Retina (tissue), 1 donor: ENCODE results near the gene ZNF185.

Experiments
- DNase-seq: peaks from one replicate; pipeline ENCODE4 v3.0.0-alpha.2; 2016

ZNF185 gene

DNA sequence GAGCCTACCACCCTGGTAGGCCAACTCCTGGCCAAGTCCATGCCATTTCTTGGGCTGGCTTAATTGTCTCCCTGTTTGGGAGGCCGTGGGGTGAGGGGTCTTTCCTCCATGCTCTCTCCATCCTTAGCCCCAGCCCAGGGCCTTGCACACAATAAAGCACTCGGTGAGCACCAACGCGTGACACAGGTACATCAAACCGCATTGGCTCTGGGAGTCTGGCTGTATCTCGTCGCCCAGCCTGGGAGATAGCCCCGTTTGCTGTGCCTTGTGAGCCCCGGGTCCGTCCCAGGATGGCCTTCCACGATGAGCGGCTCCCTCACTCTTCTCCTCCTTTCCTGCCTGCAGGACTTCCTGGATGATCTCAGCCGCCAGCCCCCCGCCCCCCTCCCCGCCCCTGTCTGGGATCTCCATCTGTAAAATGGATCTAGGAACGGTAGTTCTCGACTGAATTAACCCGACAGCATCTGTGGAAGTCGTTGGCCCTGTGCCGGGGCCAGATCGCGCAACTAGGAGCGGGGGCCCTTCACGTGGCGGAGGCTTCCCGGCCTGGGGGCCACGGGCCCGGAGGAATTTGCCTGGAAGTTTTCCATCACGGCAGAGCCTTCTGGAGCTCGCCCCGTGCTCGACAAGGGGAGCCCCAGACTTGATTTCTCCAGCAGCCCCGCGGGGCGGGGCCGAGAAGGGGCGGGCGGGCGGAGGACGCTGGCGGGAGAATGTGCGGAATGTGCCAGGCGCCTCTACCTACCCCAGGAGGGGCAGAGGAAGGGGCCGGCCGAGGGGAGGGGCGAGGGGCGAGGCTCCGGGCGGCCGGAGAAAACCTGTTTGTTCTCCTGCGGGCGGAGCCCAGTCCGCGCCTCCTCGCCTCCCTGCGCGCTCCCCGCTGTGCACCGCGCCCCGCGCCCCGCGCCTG is at the start of gene ZNF185:
ZNF185 (plus strand) TSS at position 846 of the 910 bp plus-strand sequence. CDS start 16,423 bp downstream, outside the sequence.
- no peak for DNase-seq

DNA sequence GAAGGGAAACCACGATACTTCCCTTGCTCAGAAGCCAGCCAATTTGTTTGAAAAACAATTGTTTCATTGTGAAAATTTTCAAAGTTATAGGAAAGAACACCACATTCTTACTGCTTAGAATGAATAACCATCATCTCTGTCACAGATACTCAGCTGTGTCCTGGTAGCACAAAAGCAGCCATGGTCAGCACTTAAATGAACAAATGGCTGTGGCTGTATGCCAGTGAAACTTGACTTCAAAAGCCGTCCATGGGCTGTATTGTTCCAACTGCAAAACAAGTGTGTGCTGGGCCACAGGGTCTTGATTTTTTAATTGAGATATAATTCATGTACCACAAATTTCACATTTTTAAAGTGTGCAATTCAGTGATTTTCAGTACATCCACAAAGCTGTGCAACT is 47.4 kb upstream of the ZNF185 start:
- DNase-seq = no peak

DNA sequence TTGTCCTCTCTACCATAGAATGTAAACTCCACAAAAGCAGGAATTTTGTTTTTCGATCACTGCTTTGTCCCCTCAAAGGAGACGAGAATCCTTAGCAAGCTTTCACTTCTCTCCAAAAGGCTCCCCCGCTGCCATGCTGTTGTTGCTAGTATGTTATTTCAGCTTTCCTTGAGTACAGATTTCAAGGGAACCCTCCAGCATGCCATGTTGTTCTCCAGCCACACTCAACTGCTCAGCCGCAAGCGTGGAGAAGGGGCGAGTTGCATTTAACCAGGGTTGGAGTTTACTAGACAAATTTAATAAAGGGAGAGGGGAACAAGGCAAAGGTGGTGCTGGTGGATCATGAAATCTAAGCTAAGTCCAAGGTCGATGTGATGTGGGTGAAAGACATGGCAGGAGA is 43.9 kb upstream of the ZNF185 start:
- DNase-seq = no peak

DNA sequence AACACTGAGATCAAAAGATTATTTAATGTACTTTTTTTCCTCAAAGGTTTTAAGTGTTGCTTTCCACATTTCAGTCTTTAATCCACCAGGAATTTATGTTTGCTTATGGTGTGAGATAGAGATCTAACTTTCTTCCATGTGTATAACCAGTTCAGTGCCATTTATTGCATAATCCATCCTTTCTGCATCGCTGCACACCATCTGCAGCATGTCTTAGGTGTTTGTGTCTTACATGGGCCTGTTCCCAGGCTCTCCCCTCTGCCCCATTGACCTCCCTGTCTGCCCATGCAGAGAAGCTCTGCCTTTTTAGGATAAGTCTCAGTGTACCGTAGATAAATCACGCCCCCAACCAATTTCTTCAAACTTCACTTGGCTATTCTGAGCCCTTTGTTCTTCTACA is 36.8 kb upstream of the ZNF185 start:
- DNase-seq = no peak

DNA sequence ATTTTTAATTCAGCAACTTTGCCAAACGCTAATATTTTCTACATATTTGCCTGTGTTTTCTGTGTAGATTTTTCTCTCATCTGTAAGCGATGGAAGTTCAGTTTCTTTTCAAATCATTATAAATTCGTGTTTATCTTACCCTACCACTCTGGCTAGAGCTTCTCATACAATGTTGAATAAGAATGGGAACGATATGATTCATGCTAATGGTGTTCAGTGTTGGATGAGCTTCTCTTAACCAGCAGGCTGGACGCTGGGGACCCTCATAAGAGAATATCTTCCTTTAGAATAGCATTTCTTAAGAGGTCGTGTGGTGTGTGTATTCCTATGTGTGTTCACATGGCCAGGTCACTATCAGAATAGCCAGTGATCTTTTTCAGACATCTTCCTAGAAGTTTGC is 36.0 kb upstream of the ZNF185 start:
- DNase-seq = no peak

DNA sequence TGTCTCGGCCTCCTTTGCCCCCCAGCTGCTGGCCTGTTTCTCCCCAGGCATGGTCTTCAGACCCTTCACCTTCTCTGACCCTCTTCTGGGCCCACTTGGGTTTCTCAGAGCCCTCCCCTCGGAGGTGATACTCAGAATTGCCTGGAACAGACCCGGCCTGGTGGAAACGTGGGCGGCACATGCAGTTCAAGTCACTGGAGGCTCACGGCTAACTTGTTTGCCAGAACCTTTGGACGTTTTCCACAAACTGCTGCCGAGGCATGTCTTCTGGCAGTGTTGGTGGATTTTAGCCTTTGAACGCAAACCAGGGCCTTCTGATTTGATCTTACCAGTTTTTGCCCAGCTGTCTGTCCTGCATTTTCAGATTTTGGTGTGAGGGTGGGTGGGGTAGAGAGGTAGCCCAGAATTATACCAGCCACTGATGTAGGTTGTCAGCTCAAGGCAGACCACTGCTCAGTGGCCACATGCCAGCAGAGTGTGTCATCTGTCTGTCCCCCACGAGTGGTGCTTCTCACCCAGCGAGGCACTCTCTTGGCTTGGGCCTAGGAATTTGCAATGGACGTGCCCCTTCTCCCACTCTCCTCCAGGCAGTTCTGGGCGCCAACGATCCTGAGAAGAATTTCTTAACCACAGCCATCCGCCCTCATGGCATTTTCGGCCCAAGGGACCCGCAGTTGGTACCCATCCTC is 32.5 kb upstream of the ZNF185 start:
- no peak for DNase-seq

DNA sequence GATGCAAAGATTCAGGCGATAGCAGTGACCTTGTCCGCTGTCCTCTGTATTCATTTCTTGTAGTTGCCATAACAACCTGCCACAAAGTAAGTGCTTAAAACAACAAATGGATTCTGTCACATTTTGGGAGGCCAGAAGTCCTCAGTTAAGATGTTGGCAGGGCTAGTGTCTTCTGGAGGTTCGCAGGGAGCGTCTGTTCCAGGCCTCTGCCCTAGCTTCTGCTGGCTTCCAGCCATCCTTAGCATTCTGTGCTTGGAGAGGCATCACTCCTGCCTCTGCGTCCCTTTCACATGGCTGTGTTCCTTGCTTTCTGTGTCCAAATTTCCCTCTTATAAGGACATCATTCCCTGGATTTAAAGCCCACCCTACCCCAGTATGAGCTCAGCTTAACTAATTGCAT is 31.5 kb upstream of the ZNF185 start:
- DNase-seq = no peak

DNA sequence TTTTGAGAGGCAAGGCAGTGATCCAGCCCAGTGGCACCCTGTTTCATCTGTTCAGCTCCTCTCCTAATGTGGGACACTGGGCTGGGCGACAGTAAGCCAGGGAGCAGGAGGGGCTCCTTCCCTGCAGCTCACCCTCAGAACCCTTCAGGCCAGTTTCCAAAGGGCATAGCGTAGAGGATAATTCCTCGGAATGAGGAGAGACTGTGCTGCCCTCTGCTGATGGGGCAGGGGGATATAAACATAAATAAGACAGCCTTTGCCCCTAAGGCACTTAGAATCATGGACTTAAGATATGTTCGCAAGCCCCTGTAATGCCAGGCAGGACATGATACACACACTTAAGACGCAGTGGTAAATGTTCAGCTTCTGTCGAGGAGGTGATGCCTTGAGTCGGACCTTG is 27.9 kb upstream of the ZNF185 start:
- DNase-seq = no peak

DNA sequence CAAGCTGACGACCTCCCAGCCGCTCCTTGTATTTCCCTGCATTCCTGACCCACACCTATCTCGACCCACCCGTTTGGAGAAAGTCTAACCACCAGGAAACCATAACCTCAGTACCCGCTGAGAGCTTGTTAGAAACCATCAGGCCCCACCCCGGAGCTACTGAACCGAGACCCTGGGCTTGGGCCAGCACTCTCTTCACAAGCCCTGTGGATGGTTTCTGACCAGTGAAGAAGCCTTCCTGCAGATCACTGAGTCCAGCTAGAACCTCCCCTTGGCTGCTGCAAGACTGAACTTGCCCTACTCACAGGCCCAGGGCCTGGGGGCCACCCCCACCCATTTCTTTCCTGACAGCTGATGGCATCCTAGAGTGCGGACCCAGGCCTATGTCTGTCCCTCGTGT is 26.6 kb upstream of the ZNF185 start:
- no peak for DNase-seq

DNA sequence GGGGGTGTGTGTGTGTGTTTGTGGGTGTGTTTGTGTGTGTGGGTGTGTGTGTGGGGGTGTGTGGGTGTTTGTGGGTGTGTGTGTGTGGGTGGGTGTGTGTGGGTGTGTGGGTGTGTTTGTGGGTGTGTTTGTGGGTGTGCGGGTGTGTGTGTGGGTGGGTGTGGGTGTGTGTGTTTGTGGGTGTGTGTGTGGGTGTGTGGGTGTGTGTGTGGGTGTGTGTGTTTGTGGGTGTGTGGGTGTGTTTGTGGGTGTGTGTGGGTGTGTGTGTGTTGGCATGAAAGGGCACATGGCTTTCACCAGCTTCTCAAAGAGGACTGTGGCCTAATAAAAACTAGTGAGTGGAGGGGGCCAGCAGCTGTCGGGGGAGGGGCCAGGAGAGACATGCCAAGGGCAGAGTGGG is 25.3 kb upstream of the ZNF185 start:
- DNase-seq = no peak

DNA sequence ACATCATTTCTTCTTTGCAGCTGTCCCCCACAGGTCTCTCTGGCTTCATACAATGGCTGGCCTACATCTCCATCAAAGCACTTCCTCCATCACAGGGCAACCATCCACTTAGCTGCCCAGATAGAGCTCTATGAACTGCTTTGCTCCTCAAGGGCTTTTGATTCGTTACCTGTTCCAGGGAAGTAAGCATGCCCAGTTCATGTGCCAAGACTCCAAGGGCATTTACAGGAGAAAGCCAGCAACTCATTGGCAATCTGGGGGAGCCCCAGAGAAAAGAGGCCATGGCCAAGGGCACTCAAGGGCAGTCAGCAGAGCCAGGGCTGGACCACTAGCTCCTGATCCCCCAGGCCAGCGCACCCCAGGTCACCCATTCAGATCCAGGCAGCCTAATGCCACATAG is 24.5 kb upstream of the ZNF185 start:
- no peak for DNase-seq

DNA sequence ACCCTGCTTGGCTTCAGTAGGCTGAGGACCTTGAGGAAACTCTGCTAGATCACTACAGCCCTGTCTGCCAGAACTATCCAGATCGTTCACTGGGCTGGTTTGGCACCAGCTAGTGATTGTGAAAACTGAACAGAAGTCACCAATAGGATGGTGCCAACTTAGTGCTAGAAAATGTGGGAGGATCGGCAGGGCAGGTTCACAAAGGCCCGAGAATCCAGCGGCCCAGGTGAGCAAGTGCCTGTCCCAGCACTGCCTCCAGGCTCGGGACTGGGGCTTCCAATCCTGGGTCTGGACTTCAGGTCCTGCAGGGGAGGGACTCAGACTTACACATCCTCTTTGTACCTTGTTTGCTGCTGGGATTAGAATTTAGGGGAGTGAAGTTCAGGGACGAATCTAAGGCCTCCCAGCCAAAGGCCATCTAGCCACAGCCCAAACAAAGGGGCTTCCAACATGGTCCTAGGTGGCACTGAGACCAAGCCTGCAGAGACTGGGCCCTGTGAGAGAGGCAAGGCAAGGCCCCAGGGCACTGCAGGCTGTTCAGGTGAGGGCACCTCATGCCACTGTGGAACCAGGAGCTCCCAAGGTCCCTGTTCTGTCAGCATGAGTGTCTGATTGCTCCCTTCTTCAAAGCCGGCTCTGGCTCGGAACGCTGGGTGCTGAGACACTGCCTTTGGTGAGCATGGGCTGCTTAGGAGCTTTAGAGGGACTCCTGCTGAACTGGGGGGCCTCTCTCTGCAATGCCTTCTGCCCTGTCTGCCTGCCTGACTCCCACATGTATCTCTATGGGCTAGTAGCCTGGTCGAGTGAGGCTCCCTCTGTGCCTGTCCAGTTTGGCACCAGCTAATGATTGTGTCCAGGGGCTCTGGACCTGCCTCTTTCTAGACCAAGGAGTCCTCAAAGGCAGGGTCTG is 20.7 kb upstream of the ZNF185 start:
- no peak for DNase-seq

DNA sequence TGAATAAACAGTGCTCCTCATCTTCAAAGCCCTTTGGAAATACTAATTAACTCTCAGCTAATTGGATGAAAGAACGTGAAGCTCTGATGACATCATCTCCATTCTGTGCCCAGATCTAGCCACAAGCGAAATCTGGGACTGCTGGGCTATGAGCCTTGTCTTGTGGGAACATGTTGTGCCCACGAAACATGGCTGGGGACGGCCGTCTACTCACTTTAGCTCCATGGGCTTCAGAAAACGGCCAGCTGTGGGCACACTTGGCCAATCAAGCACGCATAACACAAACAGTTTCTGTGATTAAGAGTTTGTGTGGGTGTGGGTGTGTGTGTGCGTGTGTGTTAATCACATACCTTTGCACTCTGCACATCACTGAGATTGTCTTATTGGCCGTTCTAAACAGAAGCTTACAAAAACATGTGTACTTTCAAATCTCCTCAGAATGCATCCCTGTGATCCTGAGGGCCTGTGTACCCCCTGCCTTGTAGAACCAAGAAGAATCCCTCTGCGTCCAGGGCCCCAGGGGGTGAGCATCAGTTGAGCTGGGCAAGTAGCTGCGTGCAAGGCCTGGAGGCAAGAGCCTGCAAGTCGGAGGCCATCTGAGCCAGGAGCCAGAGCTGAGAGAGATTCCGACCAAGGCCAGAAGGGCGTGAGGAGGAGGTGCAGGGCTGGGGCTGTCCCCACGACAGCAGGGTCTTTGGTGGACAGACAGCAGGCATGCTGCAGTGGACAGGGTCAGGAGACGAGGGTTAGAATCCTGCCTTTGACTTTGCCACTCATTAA is 18.7 kb upstream of the ZNF185 start:
- DNase-seq = no peak

DNA sequence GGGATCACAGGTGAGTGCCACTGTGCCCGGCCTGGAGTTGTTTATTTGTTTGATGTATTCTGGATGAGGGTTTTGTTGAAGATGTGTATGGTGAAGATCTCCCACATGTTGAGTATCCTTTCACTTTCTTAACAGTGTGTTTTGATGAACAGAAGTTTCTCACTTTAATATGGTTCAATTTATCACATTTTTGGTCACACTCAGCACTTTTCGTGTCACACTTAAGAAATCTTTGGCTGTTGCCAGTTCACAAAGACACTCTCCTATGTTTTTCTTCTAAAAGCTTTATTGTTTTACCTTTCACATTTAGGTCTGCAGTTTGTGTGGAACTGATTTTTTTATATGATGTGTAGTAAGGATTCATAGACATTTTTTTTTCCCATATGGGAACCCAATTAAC is 16.6 kb upstream of the ZNF185 start:
- no peak for DNase-seq

DNA sequence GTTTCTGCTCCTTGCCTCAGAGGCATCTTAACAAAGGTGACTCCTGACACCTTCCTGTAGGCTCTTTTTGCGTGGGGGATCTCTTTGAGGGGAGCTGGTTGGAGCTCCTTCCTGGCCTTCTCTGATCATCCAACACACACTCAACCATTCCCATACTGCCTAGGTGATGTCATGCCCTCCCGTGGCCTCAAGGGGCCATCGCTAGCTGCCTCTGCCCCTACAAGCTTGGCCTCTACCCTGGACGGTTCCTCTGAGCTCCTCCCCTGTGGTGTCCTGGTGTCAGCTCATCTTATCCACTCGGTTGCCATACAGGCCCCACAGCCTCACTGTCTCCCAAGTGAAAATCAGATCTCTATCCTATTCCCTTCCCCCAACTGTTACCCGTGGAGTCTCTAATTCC is 13.7 kb upstream of the ZNF185 start:
- no peak for DNase-seq

DNA sequence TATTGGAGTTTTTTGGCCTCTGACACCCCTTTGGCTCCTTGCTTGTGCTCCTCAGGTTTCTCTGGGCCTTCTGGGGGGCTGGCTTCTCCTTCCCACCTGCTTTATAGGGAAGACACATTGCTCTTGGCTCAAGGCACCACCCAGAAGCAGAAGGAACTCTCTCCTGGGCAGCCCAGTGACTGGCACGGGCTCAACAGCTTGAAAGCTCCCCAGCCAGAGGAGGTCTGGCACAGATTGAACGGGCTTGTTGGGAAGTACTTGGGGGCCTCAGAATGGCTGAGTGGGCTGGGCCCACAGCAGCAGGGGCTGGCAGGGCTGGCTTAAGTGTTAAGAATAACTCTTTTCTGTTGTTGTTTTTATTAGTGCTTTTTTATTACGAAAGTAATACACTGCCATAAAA is 11.2 kb upstream of the ZNF185 start:
- DNase-seq = no peak

DNA sequence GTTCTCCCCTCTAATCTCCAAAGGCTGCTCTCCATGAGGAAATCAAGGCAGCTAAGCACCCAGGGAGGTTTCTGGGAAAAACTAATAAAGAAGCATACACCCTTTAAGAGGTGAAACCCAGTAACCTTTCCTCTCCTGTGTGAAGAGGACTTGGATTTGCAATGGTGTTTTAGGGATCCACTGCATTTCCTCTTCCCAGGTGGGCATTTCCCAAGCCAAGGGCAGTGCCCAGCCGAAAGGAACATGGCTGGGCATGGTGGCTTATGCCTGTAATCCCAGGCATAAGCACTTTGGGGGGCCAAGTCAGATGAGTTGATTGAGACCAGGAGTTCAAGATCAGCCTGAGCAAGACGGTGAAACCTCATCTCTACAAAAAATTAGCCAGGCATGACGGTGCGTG is 5.4 kb upstream of the ZNF185 start:
- DNase-seq = no peak

DNA sequence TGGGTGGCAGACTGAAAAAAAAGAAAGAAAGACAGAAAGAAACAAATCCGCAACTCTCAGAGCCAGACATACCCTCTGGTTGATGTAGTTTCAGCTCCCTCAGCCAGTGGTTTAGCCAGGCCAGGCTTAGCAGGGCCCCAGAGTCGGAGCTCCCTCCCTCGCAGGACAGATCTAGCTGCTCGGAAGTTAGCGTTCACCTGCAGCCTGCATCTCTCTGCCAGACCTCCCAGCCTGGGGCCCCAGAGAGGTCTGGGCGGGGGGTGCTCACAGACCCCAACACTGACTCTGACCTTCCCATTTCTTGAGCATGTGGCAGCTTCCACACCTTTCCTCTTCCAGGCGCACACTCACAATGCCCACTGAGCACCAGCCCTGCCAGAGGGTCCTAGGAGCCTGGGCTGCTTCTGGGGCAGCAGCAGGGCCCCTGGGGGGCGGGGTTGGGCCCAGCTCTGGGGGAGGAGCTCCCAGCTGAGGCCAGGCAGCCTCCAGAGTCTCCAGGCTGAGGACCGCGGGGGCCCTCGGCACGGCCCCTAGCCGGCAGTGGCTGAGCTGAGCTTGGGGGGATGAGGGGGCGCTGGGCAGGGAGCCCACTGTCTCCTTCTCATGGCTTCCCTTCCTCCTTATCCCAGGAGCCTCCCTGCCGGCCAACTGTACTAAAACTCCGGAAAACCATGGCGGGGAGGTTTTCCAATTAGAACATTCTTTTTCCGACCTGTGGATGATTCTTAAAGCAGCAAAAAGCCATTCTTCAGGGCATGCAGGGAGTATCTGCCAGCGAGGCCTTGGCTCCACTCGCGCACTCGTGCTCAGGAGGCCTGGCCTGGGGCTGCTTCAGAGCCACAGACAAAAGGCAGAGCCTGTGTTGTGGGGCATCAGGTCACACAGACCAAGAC is 4.6 kb upstream of the ZNF185 start:
- no peak for DNase-seq

DNA sequence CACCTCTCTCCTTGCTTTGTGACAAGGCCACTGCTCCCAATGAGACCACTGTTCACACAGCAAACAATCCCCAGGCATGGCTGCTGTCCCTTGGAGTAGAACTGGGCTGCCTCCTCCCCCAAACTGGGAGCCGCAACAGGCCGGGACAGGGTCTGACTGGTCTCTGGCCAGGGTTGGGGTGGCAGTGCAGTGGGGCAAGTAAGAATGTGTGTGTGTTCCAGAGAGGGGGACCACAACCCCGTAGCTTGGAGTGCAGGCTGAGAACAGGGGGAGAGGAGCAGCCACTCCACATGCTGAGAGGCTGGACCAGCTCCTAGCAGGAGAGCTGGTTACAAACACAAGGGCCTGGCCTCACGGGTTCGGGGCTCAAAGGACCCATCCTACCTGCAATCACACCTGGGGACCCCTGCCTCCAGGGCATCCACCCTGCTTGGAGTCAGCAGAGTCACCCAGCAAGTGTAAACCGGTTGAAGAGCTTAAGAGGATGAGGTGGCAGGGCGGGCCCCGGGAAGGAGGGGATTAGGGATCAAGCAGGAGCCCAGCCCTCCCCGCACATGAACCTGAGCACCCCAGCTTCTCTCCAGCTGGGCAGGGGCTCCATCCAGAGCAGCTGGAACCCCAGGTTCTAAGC is 3.8 kb upstream of the ZNF185 start:
- no peak for DNase-seq

DNA sequence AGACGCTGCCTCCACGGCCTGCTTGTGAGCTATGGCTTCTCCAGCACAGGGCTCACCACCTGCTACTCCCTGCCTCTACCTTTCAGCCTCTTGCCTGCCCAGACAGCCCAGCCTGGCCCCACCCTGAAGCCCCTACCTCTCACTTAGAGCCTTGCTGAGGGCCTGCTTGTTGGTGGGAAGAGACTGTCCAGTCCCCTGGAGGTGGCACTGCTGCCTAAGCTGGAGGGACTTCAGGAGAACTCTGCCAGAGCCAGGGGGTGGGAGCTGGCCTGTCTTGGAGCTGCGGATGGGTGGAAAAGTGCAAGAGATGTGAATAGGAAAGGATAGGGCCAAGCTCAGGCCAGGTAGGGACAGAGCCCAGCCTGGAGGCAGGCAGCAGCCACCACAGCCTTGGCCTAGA is 2.7 kb upstream of the ZNF185 start:
- DNase-seq = no peak
